GM21717 (cell line): ENCODE results near the gene ANHX.

Source experiments
- ATAC-seq: cut with Tn5 transposase; IDR thresholded peaks from one replicate; pipeline ENCODE4 v1.9.1; 2021; ENCODE audit warnings: mild to moderate bottlenecking, moderate library complexity; ENCODE audit not compliant: unreplicated experiment

ANHX gene

GRCh38 chr12:133203344-133204263 lies 32.1 kb downstream of the ANHX start:
- no peak for ATAC-seq

DNA sequence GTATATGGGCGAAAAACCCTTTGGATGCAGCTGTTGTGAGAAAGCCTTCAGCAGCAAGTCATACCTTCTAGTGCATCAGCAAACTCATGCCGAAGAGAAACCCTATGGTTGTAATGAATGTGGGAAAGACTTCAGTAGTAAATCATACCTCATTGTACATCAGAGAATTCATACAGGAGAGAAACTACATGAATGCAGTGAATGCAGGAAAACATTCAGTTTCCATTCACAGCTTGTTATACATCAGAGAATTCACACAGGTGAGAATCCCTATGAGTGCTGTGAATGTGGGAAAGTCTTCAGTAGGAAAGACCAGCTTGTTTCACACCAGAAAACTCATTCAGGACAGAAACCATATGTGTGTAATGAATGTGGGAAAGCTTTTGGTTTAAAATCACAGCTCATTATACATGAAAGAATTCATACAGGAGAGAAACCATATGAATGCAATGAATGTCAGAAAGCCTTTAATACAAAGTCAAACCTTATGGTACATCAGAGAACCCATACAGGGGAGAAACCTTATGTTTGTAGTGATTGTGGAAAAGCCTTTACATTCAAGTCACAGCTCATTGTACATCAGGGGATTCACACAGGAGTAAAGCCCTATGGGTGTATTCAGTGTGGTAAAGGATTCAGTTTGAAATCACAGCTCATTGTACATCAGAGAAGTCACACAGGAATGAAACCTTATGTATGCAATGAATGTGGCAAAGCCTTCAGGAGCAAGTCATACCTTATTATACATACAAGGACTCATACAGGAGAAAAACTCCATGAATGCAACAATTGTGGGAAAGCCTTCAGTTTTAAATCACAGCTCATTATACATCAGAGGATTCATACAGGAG lies 33.0 kb downstream of the ANHX start:
- ATAC-seq, result no peak

- ATAC-seq, result no peak
Measured at GRCh38 chr12:133201888-133202287, 33.8 kb downstream of the ANHX start.

GRCh38 chr12:133192847-133193246 lies 42.8 kb downstream of the ANHX start:
- no peak for ATAC-seq

DNA sequence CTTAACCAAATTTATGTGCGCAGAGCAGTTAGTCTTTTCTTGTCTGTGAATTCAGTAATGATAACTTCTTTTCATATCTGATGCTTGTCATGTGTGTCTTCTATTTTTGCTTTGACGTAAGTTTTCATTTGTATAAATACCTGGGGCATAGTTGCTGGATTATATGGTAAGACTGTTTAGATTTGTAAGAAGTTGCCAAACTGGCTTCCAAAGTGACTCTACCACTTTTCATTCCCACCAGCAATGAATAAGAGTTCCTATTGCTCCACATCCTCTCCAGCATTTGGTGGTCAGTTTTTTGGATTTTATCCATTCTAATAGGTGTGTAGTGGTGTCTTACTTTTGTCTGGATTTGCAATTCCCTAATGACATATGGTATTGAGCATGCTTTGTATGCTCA lies 45.5 kb downstream of the ANHX start:
- no peak for ATAC-seq

DNA sequence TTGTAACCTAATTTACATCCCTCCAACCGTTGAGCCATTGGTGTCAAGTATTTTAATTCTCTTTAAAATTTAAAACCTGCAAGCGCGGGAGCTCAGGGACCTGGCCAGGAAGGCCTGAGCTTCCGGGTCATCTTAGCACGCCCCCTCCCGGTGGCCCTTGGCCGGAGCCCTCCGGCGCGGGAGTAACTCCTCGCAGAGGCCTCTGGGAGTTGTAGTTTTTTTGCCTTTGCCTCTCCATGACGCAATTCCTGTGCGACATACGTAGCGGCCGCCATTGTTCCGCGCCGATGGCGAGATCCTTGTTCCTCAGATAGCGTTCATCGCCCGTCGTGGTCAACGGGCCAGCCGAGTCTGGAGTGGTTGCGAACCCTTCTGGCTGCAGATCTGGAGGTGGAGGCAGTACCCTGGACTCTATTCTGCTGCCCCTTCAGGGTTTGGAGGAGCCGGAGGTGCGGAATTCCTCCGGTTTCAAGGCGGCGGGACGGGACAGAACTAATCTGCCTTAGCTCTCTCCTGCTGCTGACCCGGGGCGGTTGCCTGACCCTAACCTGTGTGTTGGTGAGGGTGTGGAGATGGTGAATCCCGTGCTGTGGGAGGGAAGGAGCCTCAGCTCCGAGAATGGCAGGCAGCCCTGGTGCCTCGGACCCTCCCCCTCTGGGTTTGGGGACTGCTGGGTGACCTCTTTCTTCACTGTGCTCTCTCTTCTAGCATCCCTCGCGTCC lies 54.3 kb downstream of the ANHX start, which contains the start of gene ZNF268:
Gene ZNF268, plus strand, starts transcription at position 258 of the 722 bp plus-strand sequence. CDS start 503 bp downstream, outside the sequence.
- ATAC-seq, result peak; percentile 89

GRCh38 chr12:133180669-133181068 lies 55.0 kb downstream of the ANHX start:
- no peak for ATAC-seq

DNA sequence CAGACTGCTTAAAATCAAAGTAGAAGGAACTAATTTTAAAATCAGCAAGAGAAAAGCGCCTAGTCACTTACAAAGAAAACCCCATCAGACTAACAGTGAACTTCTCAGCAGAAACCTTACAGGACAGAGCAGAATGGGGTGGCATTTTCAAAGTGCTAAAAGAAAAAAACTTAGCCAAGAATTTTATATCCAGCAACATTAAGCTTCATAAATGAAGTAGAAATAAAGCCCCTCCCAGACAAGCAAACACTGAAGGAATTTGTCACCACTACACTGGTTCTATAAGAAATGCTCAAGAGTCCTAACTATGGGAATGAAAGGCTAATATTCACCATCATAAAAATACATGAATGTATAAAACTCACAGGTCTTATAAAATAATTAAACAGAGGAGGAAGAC lies 60.8 kb downstream of the ANHX start:
- no peak for ATAC-seq

GRCh38 chr12:133172491-133172890 lies 63.2 kb downstream of the ANHX start:
- ATAC-seq, result no peak
